ENCODE results near the gene FXYD6.

GRCh38 chr11:117923275-117923674, 46.8 kb upstream of the FXYD6 start:
- TF ChIP-seq POLR2A (IDR thresholded peaks at IDR 0.05) (no peak), CTCF (IDR thresholded peaks at IDR 0.05) (no peak)
